ENCODE results near the gene TPSD1. TPM values are rescaled to one million over a fixed set of nuclear protein-coding genes. Genes with fewer than 3 reads are reported as not detected.
"Not testable (repeated sequence)": the region's sequence is repeated elsewhere in the genome, so short reads cannot be mapped to it uniquely, and the experiment has no call there.

TPSD1 gene
- polyA plus RNA-seq, 1 donor (not counting 4 experiments of a cell fraction or from before 2014, with no cell fraction given) = not detected

DNA sequence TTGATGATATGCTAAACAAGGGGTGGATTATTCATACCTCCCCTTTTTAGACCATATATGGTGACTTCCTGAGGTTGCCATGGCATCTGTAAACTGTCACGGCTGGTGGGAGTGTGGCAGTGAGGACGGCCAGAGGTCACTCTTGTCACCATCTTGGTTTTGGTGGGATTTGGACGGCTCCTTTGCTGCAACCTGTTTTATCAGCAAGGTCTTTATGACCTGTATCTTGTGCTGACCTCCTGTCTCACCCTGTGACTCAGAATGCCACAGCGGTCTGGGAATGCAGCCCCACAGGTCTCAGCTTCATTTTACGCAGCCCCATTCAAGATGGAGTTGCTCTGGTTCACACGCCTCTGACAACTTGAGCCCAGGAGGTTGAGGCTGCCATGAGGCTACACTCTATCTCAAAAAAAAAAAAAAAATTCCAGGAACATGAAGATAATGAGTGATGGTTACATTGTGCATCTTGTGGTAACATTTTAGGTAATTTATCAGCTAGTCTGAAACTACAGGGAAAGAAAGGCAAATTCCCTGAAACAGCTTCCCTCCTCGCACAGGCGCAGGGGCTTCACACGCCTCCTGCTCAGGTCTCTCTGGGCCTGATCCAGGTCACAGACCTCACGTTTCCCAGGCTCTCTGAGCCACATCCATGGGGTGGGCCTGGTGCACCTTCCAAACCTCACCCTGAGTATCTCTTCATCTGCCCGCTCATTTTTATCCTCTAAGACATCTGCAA is 38.2 kb downstream of the TPSD1 start:
- no peaks in the 10 kb centered on the region for H4K20me1 ChIP-seq (ENCODE audit: control insufficient read depth, extremely low read depth, insufficient read depth, low read length)
- no peak overlapping the region for H3K9ac ChIP-seq (ENCODE audit: control insufficient read depth, extremely low read depth, insufficient read depth, low read length)
- H3K4me3 ChIP-seq (ENCODE audit: control insufficient read depth in 2 of 3, extremely low read depth in 1 of 3, insufficient read depth in 2 of 3, low read depth in 1 of 3, low read length in 3 of 3) = no peak overlapping the region
- no peak overlapping the region for H2AFZ ChIP-seq (ENCODE audit: control insufficient read depth, low read length)
- H3K9me3 ChIP-seq (ENCODE audit: control insufficient read depth, low read depth, low read length) = no peaks in the 10 kb centered on the region
- FAIRE-seq (no peak), DNase-seq (ENCODE audit: low read depth, low spot score) (no peak)
- no peaks in the 10 kb centered on the region for H3K36me3 ChIP-seq (ENCODE audit: control insufficient read depth in 2 of 2, extremely low read depth in 1 of 2, insufficient read depth in 2 of 2, low read length in 2 of 2)
- H3K27ac ChIP-seq (ENCODE audit: control insufficient read depth, insufficient read depth, low read length) = no peak overlapping the region
- no peaks in the 10 kb centered on the region for H3K79me2 ChIP-seq (ENCODE audit: control insufficient read depth, insufficient read depth, low read length)
- peaks cover 33% of the 10 kb centered on the region for H3K27me3 ChIP-seq (ENCODE audit: control insufficient read depth, extremely low read depth, insufficient read depth, low read length)
- H3K4me1 ChIP-seq (ENCODE audit: control insufficient read depth, extremely low read depth, insufficient read depth, low read length) = peaks cover 15% of the 10 kb centered on the region
- no peaks in the 10 kb centered on the region for H3K9me1 ChIP-seq (ENCODE audit: control insufficient read depth, extremely low read depth, insufficient read depth, low read length)
- dilution Hi-C loops (cut with MboI; ENCODE audit: extremely low pct_ligation_motif_present, low sequenced_read_pairs) = no loop called here
- no peak overlapping the region for H3K4me2 ChIP-seq (ENCODE audit: control insufficient read depth, extremely low read depth, insufficient read depth, low read depth, low read length)
- TF ChIP-seq, protein P1, sequence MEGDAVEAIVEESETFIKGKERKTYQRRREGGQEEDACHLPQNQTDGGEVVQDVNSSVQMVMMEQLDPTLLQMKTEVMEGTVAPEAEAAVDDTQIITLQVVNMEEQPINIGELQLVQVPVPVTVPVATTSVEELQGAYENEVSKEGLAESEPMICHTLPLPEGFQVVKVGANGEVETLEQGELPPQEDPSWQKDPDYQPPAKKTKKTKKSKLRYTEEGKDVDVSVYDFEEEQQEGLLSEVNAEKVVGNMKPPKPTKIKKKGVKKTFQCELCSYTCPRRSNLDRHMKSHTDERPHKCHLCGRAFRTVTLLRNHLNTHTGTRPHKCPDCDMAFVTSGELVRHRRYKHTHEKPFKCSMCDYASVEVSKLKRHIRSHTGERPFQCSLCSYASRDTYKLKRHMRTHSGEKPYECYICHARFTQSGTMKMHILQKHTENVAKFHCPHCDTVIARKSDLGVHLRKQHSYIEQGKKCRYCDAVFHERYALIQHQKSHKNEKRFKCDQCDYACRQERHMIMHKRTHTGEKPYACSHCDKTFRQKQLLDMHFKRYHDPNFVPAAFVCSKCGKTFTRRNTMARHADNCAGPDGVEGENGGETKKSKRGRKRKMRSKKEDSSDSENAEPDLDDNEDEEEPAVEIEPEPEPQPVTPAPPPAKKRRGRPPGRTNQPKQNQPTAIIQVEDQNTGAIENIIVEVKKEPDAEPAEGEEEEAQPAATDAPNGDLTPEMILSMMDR (optimal IDR thresholded peaks at IDR 0.05 in 1 of 3, IDR thresholded peaks at IDR 0.05 in 1 of 3, conservative IDR thresholded peaks at IDR 0.05 in 1 of 3; ENCODE audit: extremely low read depth in 1 of 3, insufficient read depth in 2 of 3, low read length in 3 of 3) = no peak
- no peak for TF ChIP-seq EZH2 (IDR thresholded peaks at IDR 0.05; ENCODE audit: low read length)

DNA sequence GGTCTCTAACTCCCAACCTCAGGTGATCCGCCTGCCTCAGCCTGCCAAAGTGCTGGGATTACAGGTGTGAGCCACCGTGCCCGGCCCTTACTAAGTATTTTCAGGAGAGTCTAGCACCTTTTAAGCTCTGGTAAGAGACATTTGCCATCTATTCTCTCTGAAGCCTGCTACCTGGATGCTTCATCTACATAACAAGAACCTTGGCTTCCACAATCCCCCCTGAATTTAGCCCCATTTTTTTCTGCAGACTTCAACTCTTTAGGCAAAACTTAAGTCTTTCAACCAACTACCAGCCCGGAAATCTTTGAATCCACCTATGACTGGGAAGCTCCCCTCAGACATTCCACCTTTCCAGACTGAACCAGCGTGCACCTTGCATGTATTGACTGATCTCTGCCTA is 39.6 kb downstream of the TPSD1 start:
- FAIRE-seq (no peak), DNase-seq (ENCODE audit: low read depth, low spot score) (no peak)
- TF ChIP-seq, protein P1 (optimal IDR thresholded peaks at IDR 0.05 in 1 of 3, IDR thresholded peaks at IDR 0.05 in 1 of 3, conservative IDR thresholded peaks at IDR 0.05 in 1 of 3; ENCODE audit: extremely low read depth in 1 of 3, insufficient read depth in 2 of 3, low read length in 3 of 3) = no peak
- no peak for TF ChIP-seq EZH2 (IDR thresholded peaks at IDR 0.05; ENCODE audit: low read length)
- dilution Hi-C loops (cut with MboI; ENCODE audit: extremely low pct_ligation_motif_present, low sequenced_read_pairs) = no loop called here
- Histone ChIP-seq H3K79me2 (ENCODE audit: control insufficient read depth, insufficient read depth, low read length) (no peaks in the 10 kb centered on the region), H4K20me1 (ENCODE audit: control insufficient read depth, extremely low read depth, insufficient read depth, low read length) (no peaks in the 10 kb centered on the region), H3K4me1 (ENCODE audit: control insufficient read depth, extremely low read depth, insufficient read depth, low read length) (peaks cover 18% of the 10 kb centered on the region), H3K27me3 (ENCODE audit: control insufficient read depth, extremely low read depth, insufficient read depth, low read length) (peaks cover 34% of the 10 kb centered on the region), H2AFZ (ENCODE audit: control insufficient read depth, low read length) (no peak overlapping the region), H3K9me1 (ENCODE audit: control insufficient read depth, extremely low read depth, insufficient read depth, low read length) (no peaks in the 10 kb centered on the region), H3K9me3 (ENCODE audit: control insufficient read depth, low read depth, low read length) (no peaks in the 10 kb centered on the region), H3K27ac (ENCODE audit: control insufficient read depth, insufficient read depth, low read length) (no peak overlapping the region), H3K9ac (ENCODE audit: control insufficient read depth, extremely low read depth, insufficient read depth, low read length) (peak overlapping the region; percentile 37), H3K4me3 (ENCODE audit: control insufficient read depth in 2 of 3, extremely low read depth in 1 of 3, insufficient read depth in 2 of 3, low read depth in 1 of 3, low read length in 3 of 3) (no peak overlapping the region), H3K36me3 (ENCODE audit: control insufficient read depth in 2 of 2, extremely low read depth in 1 of 2, insufficient read depth in 2 of 2, low read length in 2 of 2) (no peaks in the 10 kb centered on the region), H3K4me2 (ENCODE audit: control insufficient read depth, extremely low read depth, insufficient read depth, low read depth, low read length) (peak overlapping the region; percentile 32)

DNA sequence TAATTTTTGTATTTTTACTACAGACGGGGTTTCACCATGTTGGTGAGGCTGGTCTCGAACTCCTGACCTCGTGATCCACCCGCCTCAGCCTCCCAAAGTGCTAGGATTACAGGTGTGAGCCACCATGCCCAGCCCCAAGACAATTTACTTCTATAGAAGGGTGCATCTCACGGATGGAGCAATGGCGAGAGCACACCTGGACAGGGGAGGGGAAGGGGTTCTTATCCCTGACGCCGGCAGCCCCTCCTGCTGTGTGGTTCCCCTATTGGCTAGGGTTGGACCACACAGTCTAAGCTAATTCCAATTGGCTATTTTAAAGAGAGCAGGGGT is 40.8 kb downstream of the TPSD1 start:
- H3K27ac ChIP-seq (ENCODE audit: control insufficient read depth, insufficient read depth, low read length); H3K9me3 ChIP-seq (ENCODE audit: control insufficient read depth, low read depth, low read length); DNase-seq (ENCODE audit: low read depth, low spot score); H3K4me3 ChIP-seq (ENCODE audit: control insufficient read depth in 2 of 3, extremely low read depth in 1 of 3, insufficient read depth in 2 of 3, low read depth in 1 of 3, low read length in 3 of 3); H3K9me1 ChIP-seq (ENCODE audit: control insufficient read depth, extremely low read depth, insufficient read depth, low read length); H4K20me1 ChIP-seq (ENCODE audit: control insufficient read depth, extremely low read depth, insufficient read depth, low read length); H2AFZ ChIP-seq (ENCODE audit: control insufficient read depth, low read length); dilution Hi-C loops (cut with MboI; ENCODE audit: extremely low pct_ligation_motif_present, low sequenced_read_pairs); H3K36me3 ChIP-seq (ENCODE audit: control insufficient read depth in 2 of 2, extremely low read depth in 1 of 2, insufficient read depth in 2 of 2, low read length in 2 of 2); FAIRE-seq; H3K79me2 ChIP-seq (ENCODE audit: control insufficient read depth, insufficient read depth, low read length): not testable (repeated sequence)
- Histone ChIP-seq H3K4me1 (ENCODE audit: control insufficient read depth, extremely low read depth, insufficient read depth, low read length) (peaks cover 18% of the 10 kb centered on the region), H3K9ac (ENCODE audit: control insufficient read depth, extremely low read depth, insufficient read depth, low read length) (peak overlapping the region; percentile 60), H3K27me3 (ENCODE audit: control insufficient read depth, extremely low read depth, insufficient read depth, low read length) (peaks cover 26% of the 10 kb centered on the region), H3K4me2 (ENCODE audit: control insufficient read depth, extremely low read depth, insufficient read depth, low read depth, low read length) (peak overlapping the region; percentile 55)
